Cardiac fibroblast (primary cell): ENCODE measurements around the gene RBMS1.
A peak's percentile ranks its signal among the peaks of the same experiment; 100 is the strongest.

ENCODE experiments used
- DNase-seq, 2 donors: peaks; one replicate each; pipeline versions ENCODE4 v3.0.0 to v3.0.0-alpha.2; 2010; ENCODE audit warnings: low read depth in 2 of 2
- H3K4me3 ChIP-seq, 2 donors: replicated peaks in 1 of 2; 1 replicate in 1 of 2; 2 replicates in 1 of 2; pipeline ENCODE4 v1.5.1; 2011; ENCODE audit warnings: low read depth in 2 of 2, low read length in 2 of 2, mild to moderate bottlenecking in 2 of 2, moderate library complexity in 1 of 2
- TF ChIP-seq, protein P1 (sequence below): IDR thresholded peaks from one replicate; pipeline ENCODE4 v1.5.1; 2011; ENCODE audit warnings: low read depth, mild to moderate bottlenecking, low read length, inconsistent platforms

Gene RBMS1

GRCh38 chr2:160325418-160325817, 168.2 kb downstream of the RBMS1 start:
- TF ChIP-seq, protein P1, sequence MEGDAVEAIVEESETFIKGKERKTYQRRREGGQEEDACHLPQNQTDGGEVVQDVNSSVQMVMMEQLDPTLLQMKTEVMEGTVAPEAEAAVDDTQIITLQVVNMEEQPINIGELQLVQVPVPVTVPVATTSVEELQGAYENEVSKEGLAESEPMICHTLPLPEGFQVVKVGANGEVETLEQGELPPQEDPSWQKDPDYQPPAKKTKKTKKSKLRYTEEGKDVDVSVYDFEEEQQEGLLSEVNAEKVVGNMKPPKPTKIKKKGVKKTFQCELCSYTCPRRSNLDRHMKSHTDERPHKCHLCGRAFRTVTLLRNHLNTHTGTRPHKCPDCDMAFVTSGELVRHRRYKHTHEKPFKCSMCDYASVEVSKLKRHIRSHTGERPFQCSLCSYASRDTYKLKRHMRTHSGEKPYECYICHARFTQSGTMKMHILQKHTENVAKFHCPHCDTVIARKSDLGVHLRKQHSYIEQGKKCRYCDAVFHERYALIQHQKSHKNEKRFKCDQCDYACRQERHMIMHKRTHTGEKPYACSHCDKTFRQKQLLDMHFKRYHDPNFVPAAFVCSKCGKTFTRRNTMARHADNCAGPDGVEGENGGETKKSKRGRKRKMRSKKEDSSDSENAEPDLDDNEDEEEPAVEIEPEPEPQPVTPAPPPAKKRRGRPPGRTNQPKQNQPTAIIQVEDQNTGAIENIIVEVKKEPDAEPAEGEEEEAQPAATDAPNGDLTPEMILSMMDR = no peak
- no peak for DNase-seq
- no peak overlapping the region for H3K4me3 ChIP-seq

GRCh38 chr2:160324917-160325316, 168.7 kb downstream of the RBMS1 start:
- no peak overlapping the region for H3K4me3 ChIP-seq
- peak in 1 of 2 donors; percentile 37 for DNase-seq
- TF ChIP-seq, protein P1 = no peak

GRCh38 chr2:160324161-160324800, 169.3 kb downstream of the RBMS1 start:
- TF ChIP-seq, protein P1 = peak; percentile 70
- H3K4me3 ChIP-seq = no peak overlapping the region
- DNase-seq = peak; percentile 75 to 78

DNA sequence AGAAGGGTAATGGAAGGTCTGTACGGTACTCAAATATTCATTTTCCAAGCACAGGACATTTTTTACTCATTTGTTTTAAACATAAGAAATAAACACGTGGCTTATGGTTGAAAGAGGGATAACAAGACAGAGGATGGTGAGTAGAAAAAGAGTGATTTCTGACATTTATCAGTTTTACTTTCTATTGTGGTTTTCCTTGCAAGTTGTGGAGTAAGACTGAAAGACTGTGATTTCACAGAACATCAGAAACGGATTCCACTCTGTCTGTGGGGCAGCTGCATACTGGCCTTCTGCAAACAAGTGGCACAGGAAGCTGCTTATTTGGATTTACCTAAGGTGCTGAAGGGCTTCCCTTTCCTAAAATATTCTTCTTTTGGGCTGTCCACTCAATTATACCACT, 171.3 kb downstream of the RBMS1 start:
- DNase-seq = no peak
- TF ChIP-seq, protein P1 = no peak
- no peak overlapping the region for H3K4me3 ChIP-seq

DNA sequence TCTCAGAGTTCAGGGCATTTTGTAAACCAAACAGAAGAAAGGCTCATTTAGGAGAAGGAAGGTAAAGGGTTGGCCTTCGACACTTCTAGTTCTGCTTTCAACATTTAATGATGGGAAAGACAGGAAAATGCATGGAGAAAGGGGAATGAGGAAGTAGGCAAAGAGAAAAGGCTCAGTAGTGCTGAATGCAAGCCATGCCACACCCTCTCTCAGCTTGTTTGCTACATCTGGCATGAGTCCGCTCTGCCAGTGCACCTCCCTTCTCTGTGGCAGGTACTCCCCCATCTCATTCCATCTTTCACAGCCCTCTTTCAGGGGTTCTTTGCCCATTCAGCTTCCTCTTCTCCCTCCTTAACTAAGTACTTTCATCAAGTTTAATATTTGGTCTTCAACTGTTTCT, 172.6 kb downstream of the RBMS1 start:
- TF ChIP-seq, protein P1 = no peak
- DNase-seq = no peak

DNA sequence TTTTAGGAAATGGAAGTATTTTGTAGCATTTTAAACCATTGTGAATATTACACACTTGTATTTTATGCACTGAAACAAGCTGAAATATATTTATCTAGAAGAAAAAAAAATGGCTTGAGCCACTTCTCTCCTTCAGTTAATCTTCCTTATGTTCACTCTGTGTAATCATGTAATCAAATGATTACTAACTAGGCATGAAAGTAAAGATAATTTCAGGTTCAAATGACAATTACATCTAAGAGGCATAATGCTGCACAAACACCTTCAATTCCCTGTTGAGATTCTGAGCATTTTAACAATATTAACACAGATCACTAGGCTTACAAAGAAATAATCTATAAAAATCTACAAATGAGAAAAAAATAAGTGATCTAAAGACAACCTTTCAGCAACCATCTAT, 173.9 kb downstream of the RBMS1 start:
- DNase-seq = no peak
- TF ChIP-seq, protein P1 = no peak
- H3K4me3 ChIP-seq = no peak overlapping the region

More for the DNA sequence above, 172.6 kb downstream of the RBMS1 start:
- no peak overlapping the region for H3K4me3 ChIP-seq

DNA sequence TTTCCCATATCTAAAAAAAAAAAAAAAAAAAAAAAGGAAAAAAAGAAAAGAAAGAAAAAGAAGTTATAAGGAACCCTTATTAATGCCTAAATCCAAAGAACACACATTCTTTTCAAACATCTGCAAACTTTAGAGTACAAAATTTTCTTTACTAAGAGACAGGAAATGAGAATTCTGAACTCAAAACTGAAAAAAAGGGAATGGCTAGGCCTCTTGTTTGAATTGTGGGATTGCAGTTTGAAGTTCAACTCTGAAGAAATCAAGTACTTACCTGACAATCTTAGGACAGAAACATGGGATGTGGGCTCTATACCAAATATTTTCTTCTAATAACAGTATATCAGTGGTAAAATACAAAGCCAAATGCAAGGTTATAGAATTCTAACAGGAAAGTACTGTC, 175.4 kb downstream of the RBMS1 start:
- no peak overlapping the region for H3K4me3 ChIP-seq
- TF ChIP-seq, protein P1 = no peak
- DNase-seq = no peak
